Measurements from ENCODE around the gene HOXA11. TPM values are rescaled to one million over a fixed set of nuclear protein-coding genes. Genes with fewer than 3 reads are reported as not detected.

The HOXA11 gene
- total and polyA plus RNA-seq, 5 donors: not detected

DNA sequence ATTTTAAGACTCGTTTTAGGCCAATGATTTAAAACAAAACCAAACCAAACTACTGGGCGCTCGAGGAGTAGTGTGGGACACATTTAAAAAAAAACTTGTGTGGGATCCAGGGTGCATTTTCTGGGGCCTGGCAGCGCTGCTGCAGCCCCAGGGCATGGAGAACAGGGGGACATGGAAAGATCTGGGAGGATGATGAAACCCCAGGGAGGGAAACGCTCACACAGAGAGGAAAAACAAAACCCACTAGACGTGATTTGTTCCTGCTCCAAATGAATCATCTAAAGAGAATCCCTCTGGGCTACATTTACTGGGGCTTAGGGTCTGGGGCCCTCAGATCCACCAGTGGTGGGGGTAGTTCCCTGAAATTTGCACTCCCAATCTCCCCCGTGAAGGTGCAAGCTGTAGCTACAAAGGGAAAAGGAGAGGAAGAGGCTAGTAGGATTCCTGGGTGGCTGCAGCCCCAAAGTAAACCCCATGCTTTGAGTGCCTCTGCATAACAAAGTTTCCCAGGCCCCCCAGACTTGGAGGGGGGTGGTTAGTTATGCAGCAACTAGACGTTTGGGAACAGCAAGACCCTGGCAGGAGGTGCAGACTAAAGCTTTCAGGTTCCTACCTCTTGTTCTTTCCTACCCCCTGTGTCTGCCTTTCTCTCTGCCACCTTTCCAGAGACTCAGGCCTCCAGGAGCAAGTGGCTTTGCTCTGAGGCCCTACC, 29.4 kb upstream of the HOXA11 start:
- Histone ChIP-seq H3K9me3 (ENCODE audit: control insufficient read depth, low read length) (no peaks in the 10 kb centered on the region), H3K27me3 (ENCODE audit: control insufficient read depth, insufficient read depth) (peaks cover 6% of the 10 kb centered on the region), H3K27ac (ENCODE audit: low read length) (no peak overlapping the region), H3K4me1 (ENCODE audit: control insufficient read depth, insufficient read depth, low read length) (no peaks in the 10 kb centered on the region), H3K4me3 (ENCODE audit: low read length) (no peak overlapping the region)
- DNase-seq: no peak
- ATAC-seq: no peak
- intact Hi-C loops (cut with DNase I): loop anchor here in 3 of 4 donors (10.0 kb wide), 2 partner anchors 360 to 570 kb away; no protein-coding TSS in a partner anchor
- 61% methylated on average over 8 of the region's 8 CpGs for WGBS

DNA sequence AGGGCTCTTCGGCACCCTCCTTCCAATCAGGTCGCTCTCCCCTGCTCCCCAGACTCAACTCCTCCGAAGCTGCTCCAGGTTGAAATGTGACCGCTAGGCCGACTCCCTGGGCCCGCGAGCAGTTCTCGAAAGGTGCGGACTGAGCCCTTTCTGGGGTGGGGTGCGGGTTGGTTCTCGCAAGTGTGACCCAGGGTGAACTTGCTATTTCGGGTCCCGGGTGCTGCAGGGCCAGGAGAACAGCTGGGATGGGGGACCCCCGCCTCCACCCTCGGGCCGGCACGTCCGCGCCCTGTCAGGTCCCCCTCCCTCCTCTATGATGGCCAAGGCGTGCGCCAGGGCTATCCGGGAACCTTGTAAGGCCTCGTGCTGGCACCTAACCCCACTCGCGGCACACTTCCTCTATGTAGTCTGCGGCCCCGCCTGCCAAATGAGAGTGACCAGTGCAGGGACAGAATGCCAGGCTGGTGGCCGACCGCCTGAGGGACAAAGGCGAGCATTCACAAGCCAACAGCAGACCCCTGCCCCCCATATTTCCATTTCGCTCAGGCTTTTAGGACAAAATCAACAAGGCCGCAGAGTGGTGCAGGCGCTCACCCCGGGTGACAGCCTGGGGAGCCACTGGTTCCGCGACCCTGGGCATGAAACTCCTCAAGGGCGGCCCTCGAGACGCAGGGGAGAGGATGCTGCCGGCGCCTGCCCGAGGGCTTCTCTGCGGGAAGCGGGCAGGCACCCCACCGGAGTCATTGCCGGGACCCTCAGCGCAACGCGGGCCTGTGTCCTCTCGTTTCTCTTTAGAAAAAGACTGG, 28.6 kb upstream of the HOXA11 start:
- Histone ChIP-seq H3K9me3 (ENCODE audit: control insufficient read depth, low read length) (no peaks in the 10 kb centered on the region), H3K4me1 (ENCODE audit: control insufficient read depth, insufficient read depth, low read length) (no peaks in the 10 kb centered on the region), H3K4me3 (ENCODE audit: low read length) (peak overlapping the region; percentile 6), H3K27me3 (ENCODE audit: control insufficient read depth, insufficient read depth) (peaks cover 6% of the 10 kb centered on the region), H3K27ac (ENCODE audit: low read length) (no peak overlapping the region)
- intact Hi-C loops (cut with DNase I): loop anchor here in 3 of 4 donors (10.0 kb wide), 2 partner anchors 361 to 571 kb away; no protein-coding TSS in a partner anchor
- WGBS: 36% methylated on average over 50 of the region's 50 CpGs
- peak in 1 of 2 donors; percentile 32 for ATAC-seq
- no peak for DNase-seq

DNA sequence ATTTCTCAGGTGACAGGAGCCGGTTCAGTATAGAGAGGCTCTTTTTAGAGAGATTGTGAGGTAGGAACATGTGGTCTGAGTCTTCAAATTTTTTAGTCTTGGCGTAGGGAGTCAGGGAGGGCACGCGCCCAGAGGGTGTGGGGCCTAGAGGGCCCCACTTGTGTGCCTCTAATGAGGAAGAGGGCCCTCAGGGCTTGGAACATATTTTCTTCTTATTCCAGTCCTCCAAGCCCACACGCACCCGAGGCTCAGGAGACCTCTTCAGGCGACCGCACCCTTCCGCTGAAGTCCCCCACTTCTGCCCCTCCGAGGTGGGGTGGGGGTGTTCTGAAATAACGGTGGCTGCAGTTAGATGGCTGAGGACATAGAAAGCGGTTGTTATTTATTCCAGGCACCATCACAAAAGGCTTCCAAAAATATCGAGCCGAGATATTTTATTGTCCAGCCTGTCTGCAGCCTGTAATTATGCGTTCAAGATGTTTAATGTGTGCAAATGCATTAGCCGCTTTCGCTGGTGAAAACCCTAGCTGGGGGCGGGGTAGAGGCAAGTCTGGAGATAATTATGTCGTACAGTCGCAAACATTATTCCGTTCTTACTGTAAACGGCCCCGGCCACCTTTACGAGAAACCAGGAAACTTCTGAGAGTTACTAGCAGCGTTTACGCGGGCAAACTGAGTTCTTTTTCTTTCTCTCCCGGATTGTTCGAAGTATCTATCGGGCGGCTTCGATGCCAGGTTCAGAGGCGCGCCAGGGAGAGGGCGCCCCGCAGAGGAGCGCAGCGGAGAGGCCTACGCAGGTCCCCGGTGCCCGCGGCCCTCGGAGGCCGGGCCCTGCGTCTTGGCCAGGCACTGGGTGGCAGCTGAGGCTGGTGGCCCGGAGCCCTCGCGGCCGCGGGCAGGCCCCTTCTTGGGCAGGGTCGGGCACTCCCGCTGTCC, 27.7 kb upstream of the HOXA11 start:
- Histone ChIP-seq H3K27ac (ENCODE audit: low read length) (no peak overlapping the region), H3K9me3 (ENCODE audit: control insufficient read depth, low read length) (no peaks in the 10 kb centered on the region), H3K4me3 (ENCODE audit: low read length) (peak overlapping the region; percentile 6), H3K27me3 (ENCODE audit: control insufficient read depth, insufficient read depth) (peaks cover 6% of the 10 kb centered on the region), H3K4me1 (ENCODE audit: control insufficient read depth, insufficient read depth, low read length) (no peaks in the 10 kb centered on the region)
- ATAC-seq: peak in 1 of 2 donors; percentile 48
- WGBS: 8% methylated on average over 52 of the region's 52 CpGs
- DNase-seq: no peak
- intact Hi-C loops (cut with DNase I): loop anchor here in 3 of 4 donors (10.0 kb wide), 2 partner anchors 362 to 572 kb away; no protein-coding TSS in a partner anchor

GRCh38 chr7:27211764-27212204, 26.8 kb upstream of the HOXA11 start:
- H3K9me3 ChIP-seq (ENCODE audit: control insufficient read depth, low read length): no peaks in the 10 kb centered on the region
- DNase-seq (no peak), ATAC-seq (no peak)
- H3K27me3 ChIP-seq (ENCODE audit: control insufficient read depth, insufficient read depth): peaks cover 6% of the 10 kb centered on the region
- H3K4me1 ChIP-seq (ENCODE audit: control insufficient read depth, insufficient read depth, low read length): no peaks in the 10 kb centered on the region
- no peak overlapping the region for H3K27ac ChIP-seq (ENCODE audit: low read length)
- WGBS: 35% methylated on average over 3 of the region's 3 CpGs
- H3K4me3 ChIP-seq (ENCODE audit: low read length): no peak overlapping the region
- intact Hi-C loops (cut with DNase I): loop anchor here in 3 of 4 donors (10.0 kb wide), 2 partner anchors 363 to 573 kb away; no protein-coding TSS in a partner anchor

DNA sequence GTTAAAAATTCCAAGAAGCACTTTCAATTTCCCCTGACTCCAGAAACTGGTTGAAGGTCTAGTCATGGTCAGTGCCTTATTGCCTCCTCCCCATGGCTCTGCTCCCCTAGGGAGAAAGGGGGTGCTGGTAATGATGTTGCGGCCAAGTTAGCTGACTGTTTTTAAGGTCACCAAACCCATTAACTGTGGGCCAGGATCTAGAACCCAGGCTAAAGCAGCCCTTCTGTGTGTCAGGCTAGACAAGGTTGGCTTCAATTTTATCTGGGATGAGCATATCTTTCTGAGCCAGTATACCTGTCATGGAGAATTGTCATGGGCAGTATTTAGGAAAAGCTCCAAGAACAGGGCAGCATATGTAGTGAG, 26.0 kb upstream of the HOXA11 start:
- Histone ChIP-seq H3K4me3 (ENCODE audit: low read length) (no peak overlapping the region), H3K27me3 (ENCODE audit: control insufficient read depth, insufficient read depth) (peaks cover 5% of the 10 kb centered on the region), H3K4me1 (ENCODE audit: control insufficient read depth, insufficient read depth, low read length) (no peaks in the 10 kb centered on the region), H3K27ac (ENCODE audit: low read length) (no peak overlapping the region), H3K9me3 (ENCODE audit: control insufficient read depth, low read length) (no peaks in the 10 kb centered on the region)
- intact Hi-C loops (cut with DNase I): loop anchor here in 3 of 4 donors (10.0 kb wide), 2 partner anchors 364 to 574 kb away; no protein-coding TSS in a partner anchor
- 84% methylated on average over 1 of the region's 1 CpG for WGBS
- DNase-seq: no peak
- ATAC-seq: no peak

- intact Hi-C loops (cut with DNase I): loop anchor here in 3 of 4 donors (10.0 kb wide), 2 partner anchors 364 to 574 kb away; no protein-coding TSS in a partner anchor
- no peaks in the 10 kb centered on the region for H3K4me1 ChIP-seq (ENCODE audit: control insufficient read depth, insufficient read depth, low read length)
- H3K27me3 ChIP-seq (ENCODE audit: control insufficient read depth, insufficient read depth): peaks cover 3% of the 10 kb centered on the region
- ATAC-seq: peak; percentile 67 to 68
- H3K4me3 ChIP-seq (ENCODE audit: low read length): peak overlapping the region; percentile 27
- no peaks in the 10 kb centered on the region for H3K9me3 ChIP-seq (ENCODE audit: control insufficient read depth, low read length)
- no peak overlapping the region for H3K27ac ChIP-seq (ENCODE audit: low read length)
- DNase-seq: peak in 2 of 3 donors; percentile 52 to 75
- WGBS: 12% methylated on average over 32 of the region's 32 CpGs
These were observed 25.5 kb upstream of the HOXA11 start for GRCh38 chr7:27210441-27211083.

DNA sequence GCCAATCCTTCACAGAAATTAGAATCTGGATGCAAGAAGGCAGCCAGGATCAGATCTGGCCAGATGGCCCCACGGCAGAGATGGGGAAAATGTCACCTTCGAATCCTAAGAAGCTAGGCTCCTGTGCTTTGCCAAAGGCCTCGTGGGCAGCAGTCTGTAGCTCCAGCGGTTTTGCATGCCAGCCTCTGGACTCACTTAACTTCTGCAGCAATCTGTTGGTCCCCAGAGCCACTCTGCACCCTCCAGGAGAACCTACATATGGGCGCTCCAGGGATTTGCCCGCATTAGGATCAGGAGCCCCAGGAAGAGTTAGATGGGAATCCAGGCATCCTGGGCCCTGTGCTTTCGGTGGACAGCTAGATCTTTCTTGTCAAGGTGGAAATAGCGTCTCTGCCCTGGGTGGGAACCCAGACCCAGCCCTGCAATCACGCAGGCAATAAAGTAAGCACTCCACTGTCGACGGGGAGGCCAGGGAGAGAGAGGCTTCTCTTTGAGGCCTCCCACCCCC, 25.0 kb upstream of the HOXA11 start:
- Histone ChIP-seq H3K27ac (ENCODE audit: low read length) (no peak overlapping the region), H3K27me3 (ENCODE audit: control insufficient read depth, insufficient read depth) (peaks cover 3% of the 10 kb centered on the region), H3K4me3 (ENCODE audit: low read length) (no peak overlapping the region), H3K4me1 (ENCODE audit: control insufficient read depth, insufficient read depth, low read length) (peaks cover 2% of the 10 kb centered on the region), H3K9me3 (ENCODE audit: control insufficient read depth, low read length) (no peaks in the 10 kb centered on the region)
- no peak for ATAC-seq
- intact Hi-C loops (cut with DNase I): loop anchor here in 3 of 4 donors (10.0 kb wide), 4 partner anchors 365 to 805 kb away; no protein-coding TSS in a partner anchor
- WGBS: 40% methylated on average over 11 of the region's 11 CpGs
- DNase-seq: no peak

DNA sequence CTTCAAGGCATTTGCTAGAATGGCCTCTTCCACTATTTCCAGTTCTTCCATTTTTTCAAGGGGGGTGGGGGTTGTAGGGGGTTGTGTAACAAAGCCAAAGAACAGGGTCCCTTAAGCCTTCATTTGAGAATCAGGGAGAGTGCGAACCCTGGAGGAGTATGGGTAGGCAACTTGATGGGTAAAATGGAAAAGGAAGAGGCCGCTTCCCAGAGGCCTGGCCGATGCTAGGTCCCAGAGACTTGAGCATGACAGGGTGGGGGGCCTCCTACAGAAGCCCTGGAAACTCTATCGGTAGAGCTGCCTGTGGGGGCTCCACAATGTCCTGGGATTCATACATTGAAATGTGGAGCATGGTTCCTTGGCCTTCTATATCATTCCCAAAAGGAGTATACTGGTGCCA, 24.0 kb upstream of the HOXA11 start:
- intact Hi-C loops (cut with DNase I): loop anchor here in 2 of 4 donors (10.0 kb wide), 2 partner anchors 716 to 806 kb away; no protein-coding TSS in a partner anchor
- Histone ChIP-seq H3K27ac (ENCODE audit: low read length) (no peak overlapping the region), H3K4me3 (ENCODE audit: low read length) (no peak overlapping the region), H3K27me3 (ENCODE audit: control insufficient read depth, insufficient read depth) (peaks cover 3% of the 10 kb centered on the region), H3K4me1 (ENCODE audit: control insufficient read depth, insufficient read depth, low read length) (peaks cover 2% of the 10 kb centered on the region), H3K9me3 (ENCODE audit: control insufficient read depth, low read length) (no peaks in the 10 kb centered on the region)
- ATAC-seq: no peak
- 81% methylated on average over 4 of the region's 4 CpGs for WGBS
- DNase-seq: no peak

GRCh38 chr7:27207348-27207985, 22.4 kb upstream of the HOXA11 start:
- peaks cover 3% of the 10 kb centered on the region for H3K27me3 ChIP-seq (ENCODE audit: control insufficient read depth, insufficient read depth)
- WGBS: 43% methylated on average over 7 of the region's 7 CpGs
- no peak for DNase-seq
- H3K9me3 ChIP-seq (ENCODE audit: control insufficient read depth, low read length): no peaks in the 10 kb centered on the region
- intact Hi-C loops (cut with DNase I): loop anchor here in 2 of 4 donors (10.0 kb wide), 2 partner anchors 717 to 807 kb away; no protein-coding TSS in a partner anchor
- no peak overlapping the region for H3K4me3 ChIP-seq (ENCODE audit: low read length)
- ATAC-seq: no peak
- peaks cover 2% of the 10 kb centered on the region for H3K4me1 ChIP-seq (ENCODE audit: control insufficient read depth, insufficient read depth, low read length)
- H3K27ac ChIP-seq (ENCODE audit: low read length): no peak overlapping the region
